Measurements from ENCODE around the gene SGIP1. TPM values are rescaled to one million over a fixed set of nuclear protein-coding genes. Genes with fewer than 3 reads are reported as not detected.
A peak's percentile ranks its signal among the peaks of the same experiment; 100 is the strongest.
"Not testable (repeated sequence)": the region's sequence is repeated elsewhere in the genome, so short reads cannot be mapped to it uniquely, and the experiment has no call there.

SGIP1 gene
- total RNA-seq, 1 donor from 2014 or later, result 7.7 TPM

- no peak for DNase-seq (ENCODE audit: low read depth, low spot score)
These were observed 18.9 kb downstream of the SGIP1 start for GRCh38 chr1:66552829-66553228.

- no peak for DNase-seq (ENCODE audit: low read depth, low spot score)
These were observed 19.9 kb downstream of the SGIP1 start for GRCh38 chr1:66553846-66554245.

GRCh38 chr1:66556161-66556611, 22.2 kb downstream of the SGIP1 start:
- DNase-seq (ENCODE audit: low read depth, low spot score), result no peak

GRCh38 chr1:66557157-66557556, 23.2 kb downstream of the SGIP1 start:
- no peak for DNase-seq (ENCODE audit: low read depth, low spot score)

- DNase-seq (ENCODE audit: low read depth, low spot score), result no peak
These were observed 25.6 kb downstream of the SGIP1 start for GRCh38 chr1:66559517-66559916.

GRCh38 chr1:66562561-66562960, 28.6 kb downstream of the SGIP1 start:
- DNase-seq (ENCODE audit: low read depth, low spot score), result no peak

- DNase-seq (ENCODE audit: low read depth, low spot score), result peak; percentile 95
These were observed 29.3 kb downstream of the SGIP1 start for GRCh38 chr1:66563094-66563800.

GRCh38 chr1:66563941-66564630, 30.1 kb downstream of the SGIP1 start:
- peak; percentile 98 for DNase-seq (ENCODE audit: low read depth, low spot score)

- no peak for DNase-seq (ENCODE audit: low read depth, low spot score)
These were observed 36.2 kb downstream of the SGIP1 start for GRCh38 chr1:66570196-66570595.

- no peak for DNase-seq (ENCODE audit: low read depth, low spot score)
These were observed 37.8 kb downstream of the SGIP1 start for GRCh38 chr1:66571789-66572188.

- no peak for DNase-seq (ENCODE audit: low read depth, low spot score)
These were observed 41.8 kb downstream of the SGIP1 start for GRCh38 chr1:66575739-66576138.

- DNase-seq (ENCODE audit: low read depth, low spot score), result no peak
These were observed 42.7 kb downstream of the SGIP1 start for GRCh38 chr1:66576645-66577044.

- DNase-seq (ENCODE audit: low read depth, low spot score), result no peak
These were observed 44.9 kb downstream of the SGIP1 start for GRCh38 chr1:66578841-66579240.

GRCh38 chr1:66580081-66580480, 46.1 kb downstream of the SGIP1 start:
- DNase-seq (ENCODE audit: low read depth, low spot score), result no peak

- no peak for DNase-seq (ENCODE audit: low read depth, low spot score)
These were observed 49.1 kb downstream of the SGIP1 start for GRCh38 chr1:66583021-66583420.

- no peak for DNase-seq (ENCODE audit: low read depth, low spot score)
These were observed 51.0 kb downstream of the SGIP1 start for GRCh38 chr1:66585002-66585401.

- no peak for DNase-seq (ENCODE audit: low read depth, low spot score)
These were observed 55.4 kb downstream of the SGIP1 start for GRCh38 chr1:66589326-66589725.

- DNase-seq (ENCODE audit: low read depth, low spot score), result not testable (repeated sequence)
These were observed 58.2 kb downstream of the SGIP1 start for GRCh38 chr1:66592106-66592507.

GRCh38 chr1:66596191-66596590, 62.2 kb downstream of the SGIP1 start:
- DNase-seq (ENCODE audit: low read depth, low spot score), result no peak

GRCh38 chr1:66597500-66597899, 63.5 kb downstream of the SGIP1 start:
- no peak for DNase-seq (ENCODE audit: low read depth, low spot score)

GRCh38 chr1:66598670-66599069, 64.7 kb downstream of the SGIP1 start:
- peak; percentile 7 for DNase-seq (ENCODE audit: low read depth, low spot score)

GRCh38 chr1:66599346-66599745, 65.4 kb downstream of the SGIP1 start:
- DNase-seq (ENCODE audit: low read depth, low spot score), result no peak

All from pulmonary artery endothelial cell (primary cell).